ENCODE data around the gene C1QTNF2.
"Not testable (repeated sequence)": the region's sequence is repeated elsewhere in the genome, so short reads cannot be mapped to it uniquely, and the experiment has no call there.

C1QTNF2 gene

GRCh38 chr5:160347448-160347847 is 23.0 kb downstream of the C1QTNF2 start:
- no peaks in the 10 kb centered on the region for H4K20me1 ChIP-seq (ENCODE audit: insufficient read depth, low read length)
- no peak overlapping the region for H3K4me3 ChIP-seq (ENCODE audit: low read length)
- H3K27me3 ChIP-seq (replicated peaks; ENCODE audit: insufficient read depth, low read length) = no peaks in the 10 kb centered on the region
- no peak overlapping the region for H3K9ac ChIP-seq (ENCODE audit: low read length)
- H3K27ac ChIP-seq (ENCODE audit: low read length) = no peak overlapping the region
- TF ChIP-seq EZH2phosphoT487 (IDR thresholded peaks at IDR 0.05; ENCODE audit: low read length) (no peak), CTCF (IDR thresholded peaks at IDR 0.05; ENCODE audit: low read length) (no peak), EZH2 (optimal IDR thresholded peaks at IDR 0.05; ENCODE audit: low read depth, low read length) (no peak)
- H3K4me2 ChIP-seq (ENCODE audit: low read depth, low read length) = no peak overlapping the region
- no peaks in the 10 kb centered on the region for H3F3A ChIP-seq (ENCODE audit: insufficient read depth, low read length)
- H3K36me3 ChIP-seq (replicated peaks; ENCODE audit: insufficient read depth, low read length) = no peaks in the 10 kb centered on the region
- no peaks in the 10 kb centered on the region for H3K79me2 ChIP-seq (ENCODE audit: low read length)
- H2AFZ ChIP-seq (ENCODE audit: low read length) = no peak overlapping the region
- no peaks in the 10 kb centered on the region for H3K9me3 ChIP-seq (replicated peaks; ENCODE audit: insufficient read depth, low read length)
- no peaks in the 10 kb centered on the region for H3K4me1 ChIP-seq (ENCODE audit: low read length)
- DNase-seq = no peak
- no peaks in the 10 kb centered on the region for H3K9me2 ChIP-seq (replicated peaks; ENCODE audit: insufficient read depth, low read length)

- Histone ChIP-seq H3K4me3 (ENCODE audit: low read length) (no peak overlapping the region), H3K79me2 (ENCODE audit: low read length) (no peaks in the 10 kb centered on the region), H4K20me1 (ENCODE audit: insufficient read depth, low read length) (no peaks in the 10 kb centered on the region), H3K9ac (ENCODE audit: low read length) (no peak overlapping the region), H3K4me2 (ENCODE audit: low read depth, low read length) (no peak overlapping the region), H3K9me3 (replicated peaks; ENCODE audit: insufficient read depth, low read length) (no peaks in the 10 kb centered on the region), H2AFZ (ENCODE audit: low read length) (no peak overlapping the region), H3K27ac (ENCODE audit: low read length) (no peak overlapping the region), H3F3A (ENCODE audit: insufficient read depth, low read length) (no peaks in the 10 kb centered on the region), H3K9me2 (replicated peaks; ENCODE audit: insufficient read depth, low read length) (no peaks in the 10 kb centered on the region), H3K27me3 (replicated peaks; ENCODE audit: insufficient read depth, low read length) (no peaks in the 10 kb centered on the region), H3K4me1 (ENCODE audit: low read length) (no peaks in the 10 kb centered on the region), H3K36me3 (replicated peaks; ENCODE audit: insufficient read depth, low read length) (no peaks in the 10 kb centered on the region)
- TF ChIP-seq EZH2 (optimal IDR thresholded peaks at IDR 0.05; ENCODE audit: low read depth, low read length) (no peak), CTCF (IDR thresholded peaks at IDR 0.05; ENCODE audit: low read length) (no peak), EZH2phosphoT487 (IDR thresholded peaks at IDR 0.05; ENCODE audit: low read length) (no peak)
- no peak for DNase-seq
Observed at GRCh38 chr5:160342413-160342941, 27.9 kb downstream of the C1QTNF2 start.

GRCh38 chr5:160341309-160341870 is 29.0 kb downstream of the C1QTNF2 start:
- H3K4me2 ChIP-seq (ENCODE audit: low read depth, low read length) = no peak overlapping the region

GRCh38 chr5:160340513-160340912 is 29.9 kb downstream of the C1QTNF2 start:
- not testable (repeated sequence) for H3K9ac ChIP-seq (ENCODE audit: low read length); H3K36me3 ChIP-seq (replicated peaks; ENCODE audit: insufficient read depth, low read length); H3K27me3 ChIP-seq (replicated peaks; ENCODE audit: insufficient read depth, low read length); H3K79me2 ChIP-seq (ENCODE audit: low read length); H3K9me2 ChIP-seq (replicated peaks; ENCODE audit: insufficient read depth, low read length); DNase-seq; H3K27ac ChIP-seq (ENCODE audit: low read length); H3F3A ChIP-seq (ENCODE audit: insufficient read depth, low read length); H2AFZ ChIP-seq (ENCODE audit: low read length); H3K9me3 ChIP-seq (replicated peaks; ENCODE audit: insufficient read depth, low read length); H3K4me3 ChIP-seq (ENCODE audit: low read length); H3K4me1 ChIP-seq (ENCODE audit: low read length); H4K20me1 ChIP-seq (ENCODE audit: insufficient read depth, low read length); H3K4me2 ChIP-seq (ENCODE audit: low read depth, low read length)

More at GRCh38 chr5:160341309-160341870, 29.0 kb downstream of the C1QTNF2 start:
- H3K4me3 ChIP-seq (ENCODE audit: low read length) = no peak overlapping the region
- H3K9ac ChIP-seq (ENCODE audit: low read length) = no peak overlapping the region
- no peak overlapping the region for H2AFZ ChIP-seq (ENCODE audit: low read length)
- no peaks in the 10 kb centered on the region for H3K79me2 ChIP-seq (ENCODE audit: low read length)
- no peak for DNase-seq
- no peak overlapping the region for H3K27ac ChIP-seq (ENCODE audit: low read length)
- H3K9me3 ChIP-seq (replicated peaks; ENCODE audit: insufficient read depth, low read length) = no peaks in the 10 kb centered on the region
- no peaks in the 10 kb centered on the region for H3K27me3 ChIP-seq (replicated peaks; ENCODE audit: insufficient read depth, low read length)
- no peaks in the 10 kb centered on the region for H3K9me2 ChIP-seq (replicated peaks; ENCODE audit: insufficient read depth, low read length)
- no peak for TF ChIP-seq EZH2phosphoT487 (IDR thresholded peaks at IDR 0.05; ENCODE audit: low read length)
- H3K4me1 ChIP-seq (ENCODE audit: low read length) = no peaks in the 10 kb centered on the region
- H3F3A ChIP-seq (ENCODE audit: insufficient read depth, low read length) = no peaks in the 10 kb centered on the region
- H3K36me3 ChIP-seq (replicated peaks; ENCODE audit: insufficient read depth, low read length) = no peaks in the 10 kb centered on the region
- H4K20me1 ChIP-seq (ENCODE audit: insufficient read depth, low read length) = no peaks in the 10 kb centered on the region
